OCI-M2 (cell line): ENCODE results near the gene ANKRD11.

Experiments used
- DNase-seq: peaks from one replicate; lab custom pipeline; 2025; ENCODE audit not compliant: unreplicated experiment; lab: John Stamatoyannopoulos, UW

Gene ANKRD11

GRCh38 chr16:89507214-89507833, 17.0 kb upstream of the ANKRD11 start:
- DNase-seq = no peak

GRCh38 chr16:89506791-89507191, 16.4 kb upstream of the ANKRD11 start:
- DNase-seq = no peak

DNA sequence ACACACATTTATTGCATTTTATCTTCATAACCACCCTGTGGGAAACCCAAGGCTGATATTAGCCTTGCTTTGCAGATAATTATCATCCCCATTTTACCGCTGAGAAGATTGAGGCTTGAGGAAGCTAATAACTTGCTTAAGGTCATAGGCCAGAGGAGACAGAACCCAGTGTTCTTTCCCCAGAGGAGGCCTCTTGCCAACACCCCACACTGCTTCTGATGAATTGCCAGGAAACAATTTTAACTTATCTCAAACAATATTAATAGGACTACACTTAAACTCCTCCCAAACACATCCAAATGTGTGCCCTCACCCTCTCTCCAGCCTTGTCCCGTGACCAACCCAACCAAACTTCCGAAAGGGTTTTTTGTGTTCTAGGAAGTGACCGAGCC, 15.7 kb upstream of the ANKRD11 start:
- no peak for DNase-seq

DNA sequence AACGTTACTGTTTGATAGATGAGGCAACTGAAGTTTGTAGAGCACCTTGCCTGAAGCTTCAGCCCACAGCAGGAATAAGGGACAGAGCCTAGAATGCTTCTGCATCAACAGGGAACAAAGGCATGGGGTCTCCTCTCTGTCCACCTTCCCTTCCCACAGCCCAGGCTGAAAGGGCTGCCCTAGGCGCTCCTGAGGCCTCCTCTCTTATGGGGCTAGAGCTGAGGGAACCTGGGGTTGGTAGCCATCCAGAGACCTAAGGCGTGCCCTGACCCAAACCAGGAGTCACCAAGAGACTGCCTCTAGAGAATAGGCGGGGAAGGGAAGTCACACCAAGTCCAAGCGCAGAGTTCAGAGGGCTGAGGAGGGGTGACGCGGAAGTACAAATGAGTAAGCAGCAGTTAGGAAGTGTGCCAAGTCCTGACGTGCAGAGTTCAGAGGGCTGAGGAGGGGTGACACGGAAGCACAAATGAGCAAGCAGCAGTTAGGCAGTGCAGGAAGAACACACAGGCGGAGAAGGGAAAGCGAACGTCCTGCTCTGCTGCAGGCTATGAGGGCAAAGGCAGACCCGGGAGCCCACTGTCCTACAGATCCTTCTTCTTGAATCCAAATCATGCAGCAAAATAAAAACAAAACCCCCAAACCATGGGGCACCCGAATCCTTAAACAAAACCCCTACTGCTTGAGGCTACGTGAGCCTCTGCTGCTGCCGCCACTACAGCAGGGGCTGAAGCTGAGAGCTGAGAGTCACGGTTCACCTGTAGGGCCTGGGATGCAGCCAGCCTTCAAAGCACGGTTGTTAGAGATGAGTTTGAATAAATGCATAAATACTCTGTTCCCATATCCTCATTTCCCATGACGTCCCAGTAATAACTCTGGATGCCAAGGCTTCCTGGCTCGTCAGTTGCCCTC, 15.1 kb upstream of the ANKRD11 start:
- no peak for DNase-seq

- no peak for DNase-seq
Measured at GRCh38 chr16:89504091-89504490, 13.7 kb upstream of the ANKRD11 start.

GRCh38 chr16:89502081-89502843, 11.9 kb upstream of the ANKRD11 start:
- no peak for DNase-seq

GRCh38 chr16:89499767-89500166, 9.4 kb upstream of the ANKRD11 start:
- DNase-seq = no peak

- DNase-seq = no peak
Measured at GRCh38 chr16:89498839-89499238, 8.5 kb upstream of the ANKRD11 start.

GRCh38 chr16:89495121-89495520, 4.8 kb upstream of the ANKRD11 start:
- DNase-seq = no peak

DNA sequence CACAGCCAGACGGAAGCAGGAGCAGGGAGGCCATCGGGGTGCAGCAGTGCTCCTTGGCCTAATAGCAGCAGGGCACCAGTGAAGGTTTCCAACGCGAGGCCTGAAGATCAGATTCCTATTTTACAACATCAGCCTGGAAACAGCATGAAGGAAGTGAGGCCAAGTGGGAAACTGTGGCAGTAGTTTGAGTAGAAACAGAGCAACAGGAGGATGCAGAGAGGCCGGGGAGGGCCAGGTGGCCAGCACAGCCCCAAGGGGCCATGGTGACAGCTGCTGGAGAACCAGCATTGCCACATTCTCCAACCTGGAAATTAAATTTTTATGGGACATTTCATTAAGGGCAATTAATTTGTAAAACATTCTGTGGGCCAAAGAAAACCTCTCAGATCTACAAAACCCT, 3.4 kb upstream of the ANKRD11 start:
- DNase-seq = no peak

DNA sequence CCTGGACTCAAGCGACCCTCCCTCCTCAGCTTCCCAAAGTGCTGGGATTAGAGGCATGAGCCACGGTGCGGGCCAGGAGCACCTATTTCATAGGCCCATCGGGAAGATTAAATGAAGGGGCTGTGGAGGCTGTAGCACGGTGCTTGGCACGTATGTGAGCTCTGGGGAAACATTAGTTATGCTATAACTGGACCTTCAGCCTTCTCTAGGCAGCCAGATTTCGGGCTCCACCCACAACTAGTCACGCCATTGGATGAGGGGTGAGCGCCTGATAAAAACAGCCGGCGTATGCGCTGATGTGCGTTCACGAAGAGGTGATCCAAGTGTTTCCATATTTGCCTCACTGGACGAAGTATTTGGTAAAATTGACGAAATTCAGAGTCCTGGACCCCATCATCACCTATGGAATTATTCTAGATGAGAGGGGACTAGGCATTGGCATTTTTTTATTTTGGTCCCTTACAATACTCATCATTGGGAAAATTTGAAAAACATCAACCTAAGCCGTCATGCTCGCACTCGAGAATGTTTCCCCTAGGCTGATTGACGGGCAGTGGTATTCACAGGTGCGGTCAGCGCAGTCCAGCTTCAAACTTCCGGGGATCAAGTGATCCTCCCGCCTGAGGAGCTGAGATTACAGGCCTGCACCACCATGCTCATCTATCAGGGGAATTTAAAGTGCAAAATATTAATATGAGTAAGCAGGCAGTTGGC, 1.8 kb upstream of the ANKRD11 start:
- DNase-seq = no peak

- no peak for DNase-seq
Measured at GRCh38 chr16:89491238-89491869, 993 bp upstream of the ANKRD11 start.

- no peak for DNase-seq
Measured at GRCh38 chr16:89489898-89490438, 393 bp downstream of the ANKRD11 start.

GRCh38 chr16:89489040-89489897, 1.1 kb downstream of the ANKRD11 start:
- no peak for DNase-seq

DNA sequence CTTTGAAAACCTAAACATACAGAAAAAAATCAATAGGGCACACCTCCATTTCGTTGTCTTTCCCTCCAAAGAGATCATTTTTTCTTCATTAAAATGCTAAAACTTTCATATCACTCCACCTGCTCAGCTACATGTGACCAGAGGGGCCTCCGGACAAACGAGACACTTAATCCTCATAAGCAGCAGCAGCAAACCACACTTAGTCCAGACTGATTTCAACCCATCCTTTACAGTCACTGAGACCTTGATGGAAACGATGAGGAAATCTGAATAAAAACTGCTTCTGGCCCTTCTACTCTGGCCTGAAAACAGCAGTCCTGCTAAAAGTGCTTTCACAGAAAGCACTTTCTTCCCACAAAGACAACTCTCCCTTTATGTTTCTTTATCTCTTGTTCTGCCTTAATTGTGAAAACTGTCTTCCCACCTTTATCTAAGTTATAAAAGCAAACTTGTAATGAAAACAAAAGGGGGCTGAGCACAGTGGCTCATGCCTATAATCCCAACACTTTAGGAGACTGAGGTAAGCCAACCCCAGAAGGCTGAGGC, 4.6 kb downstream of the ANKRD11 start:
- DNase-seq = no peak

DNA sequence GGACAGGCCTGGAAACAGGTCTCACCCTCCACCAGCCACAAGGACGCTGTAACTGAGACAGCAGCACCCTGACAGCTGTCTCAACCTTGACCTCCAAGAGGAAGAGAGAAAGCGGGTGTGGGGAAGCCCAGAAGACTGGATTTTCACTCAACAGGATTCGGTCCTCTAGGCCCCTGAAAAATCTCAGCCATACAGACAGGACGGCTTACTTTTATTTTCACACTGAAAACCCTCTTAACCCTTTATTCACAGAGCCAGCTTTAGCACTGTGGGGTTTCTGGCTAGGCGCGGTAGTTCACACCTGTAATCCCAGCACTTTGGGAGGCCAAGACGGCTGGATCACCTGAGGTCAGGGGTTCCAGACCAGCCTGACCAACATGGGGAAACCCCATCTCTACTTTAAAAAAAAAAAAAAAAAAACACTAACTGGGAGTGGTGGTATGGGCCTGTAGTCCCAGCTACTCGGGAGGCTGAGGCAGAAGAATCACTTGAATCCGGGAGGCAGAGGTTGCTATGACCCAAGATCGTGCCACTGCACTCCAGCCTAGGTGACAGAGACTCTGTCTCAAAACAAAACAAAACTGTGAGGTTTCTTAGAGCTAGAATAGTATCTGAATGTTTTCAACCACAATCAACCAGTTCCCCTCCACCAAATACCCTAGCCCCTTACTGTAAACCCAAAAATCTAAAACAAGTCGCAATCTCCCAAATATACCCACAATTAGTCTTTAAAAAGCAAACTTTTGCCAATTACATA, 5.3 kb downstream of the ANKRD11 start:
- no peak for DNase-seq

DNA sequence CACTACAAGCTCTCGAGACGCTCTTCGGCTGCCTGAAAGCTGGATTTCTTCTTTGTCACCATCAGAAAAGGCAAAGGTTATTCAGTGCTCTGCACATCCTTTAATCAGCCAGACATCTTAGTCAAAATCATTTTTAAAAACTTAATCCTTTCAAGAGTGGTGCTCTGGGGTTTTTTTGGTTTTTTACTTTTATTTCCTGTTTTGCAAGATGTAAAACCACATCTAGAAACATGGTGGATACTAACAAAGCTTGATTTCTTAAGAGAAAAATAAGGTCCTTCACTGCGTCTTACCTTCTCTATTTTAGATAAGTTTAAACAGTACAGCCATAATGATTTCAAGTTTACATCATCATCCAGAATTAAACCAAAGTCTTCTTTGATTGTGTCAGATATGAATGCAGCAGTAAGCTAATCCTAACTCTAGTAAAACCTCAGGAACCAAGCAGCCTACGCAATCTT, 6.3 kb downstream of the ANKRD11 start:
- DNase-seq = no peak

GRCh38 chr16:89482817-89483205, 7.5 kb downstream of the ANKRD11 start:
- DNase-seq = no peak
